ENCODE data around the gene PLEKHH1. TPM values are rescaled to one million over a fixed set of nuclear protein-coding genes. Genes with fewer than 3 reads are reported as not detected.
A peak's percentile ranks its signal among the peaks of the same experiment; 100 is the strongest.

Gene PLEKHH1
- total and polyA plus RNA-seq, 2 of the 8 experiments (the other 6 are each of a cell fraction or from before 2014, with no cell fraction given), result 28.3 to 33.3 TPM

GRCh38 chr14:67620217-67620785 lies 87.2 kb downstream of the PLEKHH1 start:
- H2BK20ac ChIP-seq (ENCODE audit: low read length), result no peak overlapping the region
- peak overlapping the region; percentile 78 to 95 for H3K4me2 ChIP-seq (ENCODE audit: insufficient read depth in 1 of 2, low read depth in 2 of 2, low read length in 2 of 2)
- no peak overlapping the region for H4K5ac ChIP-seq (ENCODE audit: insufficient read length, low read depth, low read length)
- H2BK5ac ChIP-seq (ENCODE audit: low read depth, low read length), result 0 out of 2 replicates have a peak overlapping the region, but pooled peaks have one; percentile 82
- peak overlapping the region; percentile 45 to 80 (median 64) for H3K9ac ChIP-seq (replicated peaks in 1 of 4; ENCODE audit: extremely low read depth in 1 of 4, low read depth in 3 of 4, low read length in 3 of 4)
- no peak overlapping the region; the same call in 1 of the 2 replicates for H2BK12ac ChIP-seq (ENCODE audit: low read depth, low read length)
- peak overlapping the region; percentile 58; the same call in 1 of the 2 replicates for H3K27ac ChIP-seq (ENCODE audit: low read depth, low read length)
- FAIRE-seq, result no peak
- TF ChIP-seq TAF1 (IDR thresholded peaks at IDR 0.05; ENCODE audit: low read depth, low read length) (no peak), CREB1 (IDR thresholded peaks at IDR 0.05) (no peak), SP4 (IDR thresholded peaks at IDR 0.05; ENCODE audit: low read length) (0 out of 2 replicates have a peak, but pooled peaks have one; percentile 8), SIN3A (conservative IDR thresholded peaks at IDR 0.05 in 1 of 2, IDR thresholded peaks at IDR 0.05 in 1 of 2; ENCODE audit: low read depth in 1 of 2, low read length in 2 of 2) (0 out of 4 replicates have a peak, but pooled peaks of 1 of the 2 experiments have one; percentile 12), HDAC2 (IDR thresholded peaks at IDR 0.05; ENCODE audit: borderline replicate concordance in 1 of 2, low read depth in 2 of 2, low read length in 2 of 2) (no peak)
- DNase-seq (ENCODE audit: low read depth in 1 of 2, low spot score in 2 of 2), result peak in 1 of 2 experiments; percentile 57
- no peak overlapping the region for H2BK120ac ChIP-seq (replicated peaks; ENCODE audit: low read depth, low read length)
- H3K4me3 ChIP-seq (ENCODE audit: extremely low read depth in 1 of 4, insufficient read depth in 2 of 4, low read depth in 3 of 4, low read length in 4 of 4), result peak overlapping the region; percentile 83 to 87 (median 84)
- POLR2A ChIA-PET (ENCODE audit: partially characterized antibody), result interaction anchor here (0.9 to 3.0 kb wide), 17 partner anchors 10 to 87 kb away, joined by 3 to 16 read pairs (median 4); partner anchors contain the start of genes PIGH, PLEKHH1, RDH11 and VTI1B
- 9% methylated on average over 12 of the region's 19 CpGs; no CpG with 5 or more reads in 1 of the 2 experiments for WGBS, 2 experiments (ENCODE audit: extremely low coverage in 1 of 2, insufficient coverage in 1 of 2, insufficient read length in 1 of 2, insufficient replicate concordance in 2 of 2, low coverage in 1 of 2, low lambda C conversion rate in 2 of 2, missing lambda C conversion rate in 1 of 2)
- H3K79me1 ChIP-seq (ENCODE audit: low read depth, low read length), result no peaks in the 10 kb centered on the region
- no peak overlapping the region for H3K14ac ChIP-seq (ENCODE audit: insufficient read length)
- H4K20me1 ChIP-seq (replicated peaks in 1 of 2; ENCODE audit: control insufficient read depth in 1 of 2, insufficient read depth in 2 of 2, low read length in 2 of 2), result no peaks in the 10 kb centered on the region
- peak overlapping the region; percentile 81; the same call in 1 of the 2 replicates for H3K18ac ChIP-seq (ENCODE audit: extremely low read depth, low read length)
- no peaks in the 10 kb centered on the region for H3K9me3 ChIP-seq (ENCODE audit: insufficient read depth in 2 of 2, low read depth in 1 of 2, low read length in 1 of 2)
- no peak overlapping the region for H2BK15ac ChIP-seq (ENCODE audit: low read length)
- peaks cover 6% of the 10 kb centered on the region; the same call in 1 of the 2 replicates for H3K23me2 ChIP-seq (ENCODE audit: low read depth, low read length)
- no peak overlapping the region for H3K23ac ChIP-seq (ENCODE audit: insufficient read length)
- H3K79me2 ChIP-seq (ENCODE audit: control insufficient read depth in 1 of 2, insufficient read depth in 2 of 2, low read length in 2 of 2), result no peaks in the 10 kb centered on the region
- peaks cover 0 to 6% (median 5%) of the 10 kb centered on the region in 4 experiments; a peak in 5 of 7 replicates for H3K4me1 ChIP-seq (replicated peaks in 1 of 4; ENCODE audit: control insufficient read depth in 3 of 4, insufficient read depth in 4 of 4, low read length in 3 of 4)
- CTCF ChIA-PET (ENCODE audit: partially characterized antibody), result interaction anchor here (0.6 to 4.9 kb wide), 16 partner anchors 16 to 199 kb away, joined by 3 to 27 read pairs (median 3); partner anchors contain the start of gene PIGH
- H3K36me3 ChIP-seq (ENCODE audit: control insufficient read depth in 2 of 4, insufficient read depth in 4 of 4, low read length in 3 of 4), result peaks cover 0 to 8% (median 2%) of the 10 kb centered on the region in 4 experiments; a peak in 3 of 8 replicates
- H3K4ac ChIP-seq (replicated peaks; ENCODE audit: insufficient read length, low read depth, low read length), result no peak overlapping the region
- H3K56ac ChIP-seq (replicated peaks; ENCODE audit: insufficient read length, low read depth, low read length), result no peak overlapping the region
- no peak overlapping the region for H4K8ac ChIP-seq (ENCODE audit: extremely low read depth, insufficient read depth, low read length)
- peak overlapping the region; percentile 67; the same call in 1 of the 2 replicates for H2AK5ac ChIP-seq (ENCODE audit: low read depth, low read length)
- no peak overlapping the region for H4K91ac ChIP-seq (replicated peaks; ENCODE audit: insufficient read length, low read length)
- H2AFZ ChIP-seq (ENCODE audit: low read length), result peak overlapping the region; percentile 93
- peaks cover 0 to 6% (median 2%) of the 10 kb centered on the region in 4 experiments; a peak in 2 of 7 replicates for H3K27me3 ChIP-seq (replicated peaks in 1 of 4; ENCODE audit: control insufficient read depth in 3 of 4, extremely low read depth in 1 of 4, insufficient read depth in 3 of 4, low read length in 3 of 4)
